Testis (tissue), 3 donors: ENCODE data around the gene WDR45B. TPM values are rescaled to one million over a fixed set of nuclear protein-coding genes. Genes with fewer than 3 reads are reported as not detected.

Source experiments
- DNase-seq: peaks from one replicate; pipeline ENCODE4 v3.0.0-alpha.2; 2019
- H3K27ac ChIP-seq, 2 donors: fragments of 200-600 bp; sonication (generic); one replicate each; pipeline ENCODE4 v1.5.1; 2019
- H3K27me3 ChIP-seq: fragments of 200-600 bp; sonication (generic); one replicate; pipeline ENCODE4 v1.5.1; 2019
- H3K36me3 ChIP-seq: fragments of 200-600 bp; sonication (generic); one replicate; pipeline ENCODE4 v1.5.1; 2017; ENCODE audit warnings: low read depth; ENCODE audit errors: missing control alignments
- H3K4me1 ChIP-seq: fragments of 200-600 bp; sonication (generic); one replicate; pipeline ENCODE4 v1.5.1; 2019
- H3K4me3 ChIP-seq, 2 donors: fragments of 200-600 bp; sonication (generic); one replicate each; pipeline ENCODE4 v1.5.1; 2017 to 2019
- H3K9me3 ChIP-seq: fragments of 200-600 bp; sonication (generic); one replicate; pipeline ENCODE4 v1.5.1; 2017
- CTCF ChIP-seq, 3 experiments: fragments of 450-650 bp in 2 of 3; fragments of 200-600 bp in 1 of 3; sonication (generic) in 1 of 3; IDR thresholded peaks; one replicate each; pipeline ENCODE4 v1.5.1; 2016 to 2019; ENCODE audit warnings: antibody characterized with exemption in 3 of 3, mild to moderate bottlenecking in 2 of 3, moderate library complexity in 1 of 3
- POLR2A ChIP-seq: fragments of 450-650 bp; IDR thresholded peaks from one replicate; pipeline ENCODE4 v1.6.1; 2017; ENCODE audit warnings: antibody characterized with exemption, mild to moderate bottlenecking, moderate library complexity
- WGBS, 2 donors: methylation state at CpG; one replicate each; pipeline ENCODE4 v1.1.5; 2018; 5-methylcytosine and 5-hydroxymethylcytosine counted together
- intact Hi-C: fragments of 100-400 bp; cut with DNase I; formaldehyde crosslinking; loops from one replicate; pipeline ENCODE4 v1.15.1; 2023; ENCODE audit warnings: low total_unique reads
- polyA plus RNA-seq: library from polyadenylated mRNA; stranded (reverse); fragments of 350-450 nt; fragmentation: Illumina TruSeq; extraction: RNeasy Lipid Tissue Mini Kit (QIAGEN cat#74804); gene quantifications from one replicate; pipeline ENCODE4 v1.2.3, GENCODE V29; 2014; ENCODE audit warnings: low read depth, low replicate concordance; ENCODE audit not compliant: insufficient read depth
- total RNA-seq, 2 donors: library from RNA; depleted of rRNA; stranded (reverse); fragments of >200 nt; gene quantifications; one replicate each; pipeline ENCODE4 v1.2.3, GENCODE V29; 2016

Gene WDR45B
- total and polyA plus RNA-seq, 3 donors from 2014 or later = 142 to 165 (median 163) TPM

GRCh38 chr17:82599674-82600661 lies 48.3 kb downstream of the WDR45B start:
- H3K36me3 ChIP-seq = no peaks in the 10 kb centered on the region
- DNase-seq = no peak
- TF ChIP-seq POLR2A (no peak), CTCF (IDR thresholded peaks at IDR 0.05) (no peak)
- WGBS, 2 donors = 87 to 94% methylated on average over 21 to 24 of the region's 26 CpGs
- no peaks in the 10 kb centered on the region for H3K27me3 ChIP-seq
- intact Hi-C loops = no loop called here
- H3K4me1 ChIP-seq = no peaks in the 10 kb centered on the region
- no peaks in the 10 kb centered on the region for H3K9me3 ChIP-seq
- no peak overlapping the region for H3K27ac ChIP-seq
- no peak overlapping the region for H3K4me3 ChIP-seq

- TF ChIP-seq POLR2A (no peak), CTCF (IDR thresholded peaks at IDR 0.05) (no peak)
- Histone ChIP-seq H3K27ac (no peak overlapping the region), H3K4me3 (no peak overlapping the region), H3K9me3 (no peaks in the 10 kb centered on the region), H3K36me3 (no peaks in the 10 kb centered on the region), H3K4me1 (peaks cover 7% of the 10 kb centered on the region), H3K27me3 (no peaks in the 10 kb centered on the region)
- WGBS, 2 donors = 77 to 83% methylated on average over 20 to 23 of the region's 23 CpGs
- DNase-seq = no peak
- intact Hi-C loops = no loop called here
Measured at GRCh38 chr17:82598256-82599119, 49.8 kb downstream of the WDR45B start.

- 88 to 93% methylated on average over 11 to 33 of the region's 33 CpGs for WGBS, 2 donors
- no peaks in the 10 kb centered on the region for H3K36me3 ChIP-seq
- peaks cover 17% of the 10 kb centered on the region for H3K4me1 ChIP-seq
- no peak for TF ChIP-seq POLR2A
- TF ChIP-seq CTCF (IDR thresholded peaks at IDR 0.05) = no peak
- H3K27me3 ChIP-seq = no peaks in the 10 kb centered on the region
- no peak overlapping the region for H3K27ac ChIP-seq
- intact Hi-C loops = no loop called here
- DNase-seq = no peak
- H3K4me3 ChIP-seq = no peak overlapping the region
- H3K9me3 ChIP-seq = no peaks in the 10 kb centered on the region
Measured at GRCh38 chr17:82596837-82597672, 51.2 kb downstream of the WDR45B start.

GRCh38 chr17:82596296-82596695 lies 51.9 kb downstream of the WDR45B start:
- Histone ChIP-seq H3K27ac (no peak overlapping the region), H3K9me3 (no peaks in the 10 kb centered on the region), H3K4me1 (peaks cover 21% of the 10 kb centered on the region), H3K36me3 (no peaks in the 10 kb centered on the region), H3K4me3 (no peak overlapping the region), H3K27me3 (no peaks in the 10 kb centered on the region)
- no peak for DNase-seq
- TF ChIP-seq POLR2A (no peak), CTCF (IDR thresholded peaks at IDR 0.05) (no peak)
- WGBS, 2 donors = 85 to 88% methylated on average over 16 of the region's 16 CpGs
- intact Hi-C loops = no loop called here
